Mammary epithelial cell (primary cell): ENCODE measurements around the gene NPIPB6.
"Not testable (repeated sequence)": the region's sequence is repeated elsewhere in the genome, so short reads cannot be mapped to it uniquely, and the experiment has no call there.

Experiments
- CTCF ChIP-seq, 2 donors: IDR thresholded peaks in 1 of 2; conservative IDR thresholded peaks in 1 of 2; 2 replicates each; pipeline ENCODE4 v1.5.1; 2011 to 2012; ENCODE audit warnings: inconsistent platforms in 2 of 2, low read length in 2 of 2, mild to moderate bottlenecking in 2 of 2, control low read depth in 1 of 2, low read depth in 1 of 2; ENCODE audit not compliant: insufficient read depth in 1 of 2; ENCODE audit errors: extremely low read depth in 1 of 2
- EZH2 ChIP-seq: IDR thresholded peaks from 2 replicates; pipeline ENCODE4 v1.6.1; 2012; ENCODE audit warnings: low read length, inconsistent platforms, borderline replicate concordance

- TF ChIP-seq CTCF (conservative IDR thresholded peaks at IDR 0.05 in 1 of 2, IDR thresholded peaks at IDR 0.05 in 1 of 2; ENCODE audit: extremely low read depth in 1 of 2, insufficient read depth in 1 of 2, low read depth in 1 of 2, low read length in 2 of 2); EZH2: not testable (repeated sequence)
These were observed 13.9 kb upstream of the NPIPB6 start for GRCh38 chr16:28377108-28377625.
